Activated naive CD4-positive, alpha-beta T cell treated with anti-CD3 and anti-CD28 coated beads, Interleukin-2, amount 50 U/mL, for 24 hours (primary cell): ENCODE measurements around the gene SLC6A8.
"Not testable (repeated sequence)": the region's sequence is repeated elsewhere in the genome, so short reads cannot be mapped to it uniquely, and the experiment has no call there.

Experiments used
- H3K27ac Mint-ChIP-seq: one replicate; pipeline ENCODE4 v1.8.0; 2021; ENCODE audit warnings: mild to moderate bottlenecking, mixed read lengths
- H3K27me3 Mint-ChIP-seq: one replicate; pipeline ENCODE4 v1.8.0; 2021; ENCODE audit warnings: mixed read lengths
- H3K36me3 Mint-ChIP-seq: one replicate; pipeline ENCODE4 v1.8.0; 2021; ENCODE audit warnings: mixed read lengths
- H3K4me1 Mint-ChIP-seq: one replicate; pipeline ENCODE4 v1.8.0; 2021; ENCODE audit warnings: mixed read lengths
- H3K4me3 Mint-ChIP-seq: one replicate; pipeline ENCODE4 v1.8.0; 2021; ENCODE audit warnings: mild to moderate bottlenecking, mixed read lengths
- H3K9me3 Mint-ChIP-seq: one replicate; pipeline ENCODE4 v1.8.0; 2021; ENCODE audit warnings: mixed read lengths

SLC6A8 gene

GRCh38 chrX:153667281-153667955, 20.3 kb upstream of the SLC6A8 start:
- H3K9me3 Mint-ChIP-seq = no peaks in the 10 kb centered on the region
- H3K36me3 Mint-ChIP-seq = no peaks in the 10 kb centered on the region
- H3K27ac Mint-ChIP-seq = peak overlapping the region; percentile 5
- H3K4me1 Mint-ChIP-seq = peaks cover 6% of the 10 kb centered on the region
- peak overlapping the region; percentile 80 for H3K4me3 Mint-ChIP-seq
- peaks cover 5% of the 10 kb centered on the region for H3K27me3 Mint-ChIP-seq

DNA sequence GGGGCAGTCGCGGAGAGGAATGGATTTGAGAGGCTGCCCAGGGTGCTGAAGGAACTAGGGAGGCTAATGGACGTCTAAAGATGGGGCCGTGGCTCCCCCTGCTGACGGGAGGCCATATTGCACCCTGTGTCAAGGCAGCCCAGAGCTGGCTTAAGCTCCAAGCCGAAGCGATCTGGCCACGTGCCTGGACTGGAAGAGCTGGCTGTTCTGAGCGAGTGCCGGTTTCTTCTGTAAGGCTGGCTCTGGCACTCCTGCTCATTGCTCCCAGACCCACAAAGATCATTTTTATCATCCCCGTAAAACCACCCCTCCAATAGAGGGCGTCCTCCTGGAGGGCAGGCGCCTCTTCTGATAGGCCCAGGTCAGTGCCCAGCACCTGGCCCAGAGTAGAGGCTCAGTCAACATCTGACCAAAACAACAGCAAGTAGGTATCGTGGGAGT, 19.8 kb upstream of the SLC6A8 start:
- peaks cover 10% of the 10 kb centered on the region for H3K4me1 Mint-ChIP-seq
- no peaks in the 10 kb centered on the region for H3K9me3 Mint-ChIP-seq
- H3K36me3 Mint-ChIP-seq = no peaks in the 10 kb centered on the region
- peak overlapping the region; percentile 80 for H3K4me3 Mint-ChIP-seq
- H3K27me3 Mint-ChIP-seq = peaks cover 5% of the 10 kb centered on the region
- peak overlapping the region; percentile 5 for H3K27ac Mint-ChIP-seq

DNA sequence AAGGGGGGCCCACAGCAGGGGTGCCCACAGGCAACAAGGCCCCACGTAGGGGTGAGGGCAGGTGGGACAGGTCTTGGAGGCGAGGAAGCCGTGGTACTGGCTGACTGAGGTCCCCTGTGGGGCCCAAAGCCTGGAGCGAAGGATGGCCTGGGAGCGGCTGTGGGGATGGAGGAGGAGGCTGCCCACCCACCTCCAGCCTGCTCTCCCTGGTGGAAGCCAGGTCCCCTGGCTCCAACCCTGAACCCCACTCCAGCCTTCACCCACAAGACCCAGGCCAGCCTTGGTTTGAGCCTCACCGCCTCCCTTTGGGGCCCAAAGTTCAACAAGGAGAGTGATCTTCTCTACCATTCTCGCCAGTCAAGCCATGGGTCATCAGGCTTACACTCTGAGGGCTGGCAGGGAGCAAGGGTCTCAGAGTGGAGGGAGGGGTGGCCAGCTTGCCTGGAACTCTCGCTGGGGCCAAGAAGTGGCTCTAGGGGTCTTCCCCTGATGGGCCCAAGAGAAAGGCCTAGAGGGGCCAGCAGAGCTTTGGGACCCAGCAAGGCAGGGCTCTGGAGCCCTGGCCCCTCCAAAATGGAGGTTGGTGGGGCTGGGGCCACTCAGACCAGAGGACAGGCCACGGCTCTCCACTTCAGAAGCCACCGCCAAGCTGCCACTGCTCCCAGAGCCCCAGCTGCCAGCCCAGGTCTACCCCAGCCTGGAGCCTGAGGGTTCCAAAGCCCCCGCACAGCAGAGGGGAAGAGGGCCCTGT, 19.1 kb upstream of the SLC6A8 start:
- H3K36me3 Mint-ChIP-seq = no peaks in the 10 kb centered on the region
- no peak overlapping the region for H3K4me3 Mint-ChIP-seq
- H3K9me3 Mint-ChIP-seq = no peaks in the 10 kb centered on the region
- H3K27ac Mint-ChIP-seq = no peak overlapping the region
- peaks cover 10% of the 10 kb centered on the region for H3K4me1 Mint-ChIP-seq
- H3K27me3 Mint-ChIP-seq = peaks cover 5% of the 10 kb centered on the region

DNA sequence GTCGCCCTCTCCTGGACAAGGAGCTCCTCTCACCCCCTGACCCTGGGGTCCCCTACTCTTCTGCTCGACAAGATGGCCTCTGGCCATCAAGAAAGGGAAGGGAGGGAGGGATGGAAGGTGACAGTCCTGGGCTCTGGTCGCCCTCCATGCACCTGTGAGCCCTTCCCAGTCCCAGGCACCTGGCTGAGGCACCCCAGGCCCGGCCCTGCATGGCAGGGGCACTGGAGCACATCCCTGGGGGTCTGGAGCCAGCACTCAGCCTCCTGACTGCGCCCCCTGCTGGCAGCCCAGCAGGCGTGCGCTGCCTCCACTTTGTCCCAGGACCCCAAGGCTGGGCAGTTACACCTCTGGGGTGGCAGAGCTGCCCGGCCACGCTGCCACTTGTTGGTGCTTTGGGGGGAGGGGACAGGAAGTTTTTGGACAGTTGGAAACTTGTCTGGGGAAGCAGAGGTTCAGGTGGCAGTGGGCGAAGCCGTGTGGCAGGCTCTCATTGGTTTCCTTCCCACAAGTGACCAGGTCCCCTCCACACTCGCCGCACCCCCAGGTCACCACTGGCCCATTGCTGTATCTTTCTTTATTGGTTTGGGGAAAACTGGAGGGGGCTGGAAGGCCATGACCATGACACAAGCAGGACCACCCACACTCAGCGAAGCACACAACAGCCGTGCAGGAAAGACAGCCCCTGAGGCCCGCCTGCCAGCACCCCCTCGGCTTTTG, 18.4 kb upstream of the SLC6A8 start:
- Mint-ChIP-seq H3K9me3 (no peaks in the 10 kb centered on the region), H3K36me3 (no peaks in the 10 kb centered on the region), H3K27ac (no peak overlapping the region), H3K4me3 (no peak overlapping the region), H3K4me1 (peaks cover 10% of the 10 kb centered on the region), H3K27me3 (peaks cover 8% of the 10 kb centered on the region)

DNA sequence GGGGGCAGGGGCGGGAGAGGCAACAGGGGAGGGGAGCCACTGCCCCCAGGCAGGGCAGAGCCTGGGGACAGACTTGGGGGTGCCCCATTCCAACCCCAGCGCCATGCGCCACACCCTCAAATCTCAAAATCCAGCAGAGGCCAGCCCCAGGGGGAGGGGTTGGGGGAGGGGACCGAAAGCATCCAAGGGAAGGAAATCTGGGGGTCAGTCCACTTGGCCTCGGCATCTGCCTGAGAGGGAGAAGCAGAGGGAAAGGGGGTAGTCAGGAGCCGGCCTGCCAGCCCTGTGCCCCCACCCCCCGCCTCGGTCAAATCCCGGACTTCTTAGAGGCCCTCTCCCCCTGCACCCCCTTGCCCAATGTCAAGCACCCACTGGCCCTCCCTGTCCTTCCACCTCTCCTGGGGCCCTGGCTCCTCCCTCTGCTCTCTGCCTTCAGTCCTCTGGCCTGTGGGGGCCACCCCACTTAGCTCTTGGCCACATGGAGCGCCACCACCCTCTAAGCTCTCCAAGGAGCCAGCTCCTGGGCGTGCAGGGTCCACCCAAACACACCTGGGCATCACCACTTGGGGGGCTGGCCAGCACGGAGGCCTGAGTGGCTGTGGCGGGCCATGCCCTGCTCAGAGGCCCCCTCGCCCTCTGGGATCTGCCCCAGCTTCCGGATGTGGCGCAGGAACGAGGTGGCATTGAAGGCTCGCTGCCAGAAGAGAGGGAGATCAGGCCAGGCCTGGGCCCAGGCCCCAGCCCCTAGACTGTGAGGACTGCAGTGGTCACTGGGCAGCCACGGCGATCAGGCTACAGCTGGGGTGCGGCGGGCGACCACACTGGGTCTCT, 17.6 kb upstream of the SLC6A8 start:
- Mint-ChIP-seq H3K4me3 (no peak overlapping the region), H3K27ac (no peak overlapping the region), H3K27me3 (peaks cover 11% of the 10 kb centered on the region), H3K36me3 (no peaks in the 10 kb centered on the region), H3K4me1 (peaks cover 10% of the 10 kb centered on the region), H3K9me3 (no peaks in the 10 kb centered on the region)

DNA sequence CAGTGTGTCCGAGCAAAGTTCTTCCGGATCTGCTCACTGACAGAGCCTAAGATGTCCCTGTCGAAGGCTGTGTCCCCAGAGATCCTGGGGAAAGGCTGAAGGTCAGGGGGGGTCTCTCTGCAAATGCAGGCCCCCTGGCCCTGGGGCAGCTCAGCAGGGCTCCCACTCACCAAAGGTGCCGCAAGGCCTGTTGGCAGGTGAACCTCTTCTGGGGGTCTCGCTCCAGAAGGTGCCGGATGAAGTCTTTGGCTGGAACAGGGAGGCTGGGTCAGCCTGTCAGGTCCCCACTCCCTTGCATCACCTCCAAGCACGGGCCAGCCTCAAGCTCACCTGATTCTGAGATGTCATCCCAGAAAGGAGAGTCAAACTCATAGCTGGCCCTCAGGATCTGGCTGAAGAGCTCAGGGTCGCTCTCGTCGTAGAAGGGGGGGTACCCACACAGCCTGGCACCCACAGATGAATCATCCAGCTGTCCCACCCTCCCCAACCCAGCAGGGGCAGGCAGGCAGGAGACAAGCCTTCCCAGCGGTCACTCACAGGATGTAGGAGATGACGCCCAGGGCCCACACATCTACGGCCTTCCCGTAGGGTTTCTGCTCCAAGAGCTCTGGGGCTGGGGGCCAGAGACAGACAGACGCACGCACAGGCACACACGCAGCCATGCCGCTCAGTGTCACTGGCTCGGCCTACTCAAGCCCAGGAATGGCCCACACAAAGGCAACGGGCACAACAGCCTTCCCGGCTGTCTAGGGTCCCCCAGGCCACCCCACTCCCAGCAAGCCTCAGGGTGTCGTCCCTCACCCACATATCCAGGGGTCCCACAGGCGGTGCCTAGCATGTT, 16.8 kb upstream of the SLC6A8 start:
- Mint-ChIP-seq H3K27me3 (peaks cover 12% of the 10 kb centered on the region), H3K27ac (no peak overlapping the region), H3K36me3 (no peaks in the 10 kb centered on the region), H3K4me1 (peaks cover 10% of the 10 kb centered on the region), H3K4me3 (no peak overlapping the region), H3K9me3 (no peaks in the 10 kb centered on the region)

GRCh38 chrX:153671589-153672530, 15.9 kb upstream of the SLC6A8 start:
- Mint-ChIP-seq H3K27me3 (peaks cover 12% of the 10 kb centered on the region), H3K27ac (no peak overlapping the region), H3K4me3 (no peak overlapping the region)

DNA sequence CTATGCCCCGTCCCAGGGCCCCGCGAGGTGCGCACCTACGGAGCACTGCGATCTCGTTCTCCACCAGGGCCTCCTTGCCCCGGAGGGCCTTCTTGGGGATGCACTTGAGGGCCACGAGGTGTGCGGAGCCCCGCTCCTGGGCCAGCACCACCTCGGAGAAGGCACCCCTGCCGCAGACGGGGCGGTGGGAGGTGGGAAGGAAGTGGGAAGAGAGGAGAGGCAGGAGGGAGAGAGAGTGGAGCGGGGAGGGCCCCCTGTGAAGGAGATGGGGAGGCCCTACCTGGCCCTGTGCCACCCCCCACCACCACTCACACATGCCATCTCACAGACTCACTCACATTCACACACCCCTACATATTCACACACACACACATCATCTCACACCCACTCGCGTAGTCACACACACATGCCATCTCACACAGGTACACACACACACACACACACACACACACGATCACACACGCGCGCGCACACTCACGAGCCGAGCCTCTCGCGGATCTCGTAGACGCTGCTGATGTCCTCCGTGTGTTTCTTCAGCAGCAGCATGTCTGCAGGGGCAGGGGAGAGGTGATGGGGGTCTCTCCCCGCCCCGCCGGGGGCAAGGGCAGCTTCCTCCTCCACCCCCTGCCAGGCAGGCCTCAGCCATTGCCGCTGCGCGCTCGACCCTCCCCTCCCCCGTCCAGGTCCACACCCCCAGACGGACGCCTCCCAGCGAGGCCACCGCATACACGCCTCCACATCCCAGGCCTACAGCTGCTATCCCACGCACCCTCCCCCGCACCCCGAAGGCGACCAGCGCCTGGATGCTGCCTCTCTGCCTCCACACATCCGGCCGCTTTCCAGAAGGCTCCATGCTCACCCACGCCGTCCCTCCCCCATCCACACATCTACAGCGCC, 14.9 kb upstream of the SLC6A8 start:
- Mint-ChIP-seq H3K27me3 (peaks cover 10% of the 10 kb centered on the region), H3K36me3 (no peaks in the 10 kb centered on the region), H3K4me1 (peaks cover 8% of the 10 kb centered on the region), H3K4me3 (peak overlapping the region; percentile 57), H3K27ac (peak overlapping the region; percentile 41), H3K9me3 (no peaks in the 10 kb centered on the region)

More at GRCh38 chrX:153671589-153672530, 15.9 kb upstream of the SLC6A8 start:
- H3K9me3 Mint-ChIP-seq = no peaks in the 10 kb centered on the region
- peaks cover 10% of the 10 kb centered on the region for H3K4me1 Mint-ChIP-seq
- no peaks in the 10 kb centered on the region for H3K36me3 Mint-ChIP-seq

DNA sequence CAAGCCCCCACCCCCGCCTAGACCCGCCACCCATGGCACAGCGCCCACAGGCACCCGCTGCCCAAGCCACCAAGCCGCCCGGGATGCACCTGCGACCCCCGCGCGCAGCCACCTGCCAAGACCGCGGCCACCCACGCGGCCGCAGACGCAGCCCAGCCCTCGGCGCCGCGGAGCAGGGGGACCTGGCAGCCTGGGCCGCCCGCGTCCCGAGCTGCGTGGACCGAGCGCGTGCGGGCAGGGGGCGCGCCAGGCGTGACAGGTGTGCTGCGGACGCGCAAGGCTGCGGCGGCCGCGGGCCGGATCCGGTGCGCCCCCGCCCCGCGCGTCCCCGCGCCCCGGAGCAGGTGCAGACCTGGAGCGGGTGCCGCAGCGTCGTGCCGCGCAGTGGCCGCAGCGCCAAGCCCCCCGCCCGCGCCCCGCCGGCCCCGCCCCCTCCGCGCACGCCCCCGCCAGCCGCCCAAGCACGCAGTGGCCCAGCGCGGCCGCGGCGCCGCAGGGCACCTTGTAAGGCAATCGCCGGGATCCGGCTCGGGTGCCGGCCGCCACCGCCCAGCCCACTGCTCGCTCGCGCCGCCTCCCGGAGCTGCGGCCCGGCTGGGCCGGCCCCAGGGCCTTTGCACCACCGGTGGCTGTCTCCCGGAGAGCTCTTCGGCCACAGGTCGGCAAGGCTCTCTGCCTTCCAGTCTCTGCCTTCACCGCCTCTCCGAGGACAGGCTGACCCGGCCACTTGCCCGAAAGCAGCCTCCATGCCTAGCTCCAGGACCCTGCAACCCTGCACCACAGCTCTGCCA, 14.1 kb upstream of the SLC6A8 start, which contains the start of gene PNCK:
PNCK (minus strand) TSS at position 386 of the 791 bp plus-strand sequence. CDS start 737 bp downstream, outside the sequence.
- Mint-ChIP-seq H3K36me3 (no peaks in the 10 kb centered on the region), H3K4me1 (peaks cover 4% of the 10 kb centered on the region), H3K27me3 (peaks cover 10% of the 10 kb centered on the region), H3K27ac (peak within 1 kb of the TSS; percentile 79), H3K9me3 (no peaks in the 10 kb centered on the region), H3K4me3 (peak within 1 kb of the TSS; percentile 57)

GRCh38 chrX:153674219-153674851, 13.4 kb upstream of the SLC6A8 start:
- Mint-ChIP-seq H3K9me3 (no peaks in the 10 kb centered on the region), H3K36me3 (no peaks in the 10 kb centered on the region), H3K4me1 (peaks cover 4% of the 10 kb centered on the region), H3K27ac (peak overlapping the region; percentile 79), H3K27me3 (peaks cover 10% of the 10 kb centered on the region), H3K4me3 (peak overlapping the region; percentile 51)

DNA sequence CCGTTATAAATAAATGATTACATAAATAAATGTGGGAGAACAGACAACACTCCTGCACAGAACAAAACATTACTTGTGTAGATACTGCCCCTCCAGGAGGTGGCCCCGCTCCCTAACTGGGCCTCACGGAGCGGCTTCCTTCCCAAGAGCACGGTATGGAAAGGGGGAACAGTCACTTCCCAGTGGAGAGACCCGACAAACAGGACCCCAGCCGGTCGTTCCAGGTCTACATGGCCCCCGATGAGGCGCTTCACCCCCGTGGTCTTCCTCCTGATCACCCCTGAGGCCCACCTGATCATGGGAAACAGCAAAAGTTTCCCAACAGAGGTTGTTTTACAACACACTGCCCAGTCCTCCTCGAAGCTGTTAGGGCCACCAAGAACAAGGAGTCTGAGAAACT, 6.6 kb upstream of the SLC6A8 start:
- H3K9me3 Mint-ChIP-seq = no peaks in the 10 kb centered on the region
- no peaks in the 10 kb centered on the region for H3K36me3 Mint-ChIP-seq
- no peak overlapping the region for H3K27ac Mint-ChIP-seq
- H3K4me1 Mint-ChIP-seq = no peaks in the 10 kb centered on the region
- no peaks in the 10 kb centered on the region for H3K27me3 Mint-ChIP-seq
- no peak overlapping the region for H3K4me3 Mint-ChIP-seq

DNA sequence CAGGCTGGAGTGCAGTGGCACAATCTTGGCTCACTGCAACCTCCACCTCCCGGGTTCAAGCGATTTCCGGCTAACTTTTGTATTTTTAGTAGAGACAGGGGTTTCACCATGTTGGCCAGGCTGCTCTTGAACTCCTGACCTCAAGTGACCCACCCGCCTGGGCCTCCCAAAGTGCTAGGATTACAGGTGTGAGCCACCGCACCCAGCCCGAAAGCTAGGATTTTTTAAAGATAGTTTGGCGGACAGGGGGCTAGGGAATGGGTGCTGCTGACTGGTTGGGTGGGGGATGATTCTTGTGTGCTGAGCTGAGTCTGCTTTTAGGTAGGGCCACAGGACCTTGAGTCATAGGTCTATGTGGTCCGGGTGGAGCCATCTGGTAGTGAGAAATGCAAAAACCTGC, 4.2 kb upstream of the SLC6A8 start:
- H3K27ac Mint-ChIP-seq, H3K27me3 Mint-ChIP-seq, H3K4me1 Mint-ChIP-seq, H3K4me3 Mint-ChIP-seq, H3K9me3 Mint-ChIP-seq, H3K36me3 Mint-ChIP-seq: not testable (repeated sequence)
